Sigmoid colon (tissue), 4 donors: Measurements from ENCODE around the gene FYN.

Source experiments
- CTCF ChIP-seq, 4 experiments: fragments of 450-650 bp in 3 of 4; fragments of 200-600 bp in 1 of 4; IDR thresholded peaks; one replicate each; pipeline ENCODE4 v1.5.1; 2016 to 2019; ENCODE audit warnings: antibody characterized with exemption in 4 of 4, mild to moderate bottlenecking in 3 of 4, moderate library complexity in 2 of 4
- POLR2A ChIP-seq, 2 donors: fragments of 450-650 bp; IDR thresholded peaks; one replicate each; pipeline ENCODE4 v1.6.1; 2016; ENCODE audit warnings: antibody characterized with exemption in 2 of 2, mild to moderate bottlenecking in 2 of 2, moderate library complexity in 2 of 2
- POLR2AphosphoS5 ChIP-seq, 4 donors: sonication (generic); formaldehyde crosslinking; IDR thresholded peaks; one replicate each; pipeline ENCODE4 v1.6.1; 2017; ENCODE audit warnings: antibody characterized with exemption in 4 of 4

- TF ChIP-seq POLR2A (IDR thresholded peaks at IDR 0.05), result no peak
- TF ChIP-seq POLR2AphosphoS5 (IDR thresholded peaks at IDR 0.05), result no peak
- TF ChIP-seq CTCF (IDR thresholded peaks at IDR 0.05), result no peak
Measured at GRCh38 chr6:111677249-111677990, 195.8 kb downstream of the FYN start.
